SK-N-SH treated with all-trans-retinoic acid at 6 μM for 48 hours (cell line): ENCODE results near the gene MTAP.
A peak's percentile ranks its signal among the peaks of the same experiment; 100 is the strongest.

Source experiments
- ATAC-seq: fragments of 200-7000 bp; cut with Tn5 transposase; 3 replicates; pipeline ENCODE4 v1.9.1; 2020; ENCODE audit warnings: mild to moderate bottlenecking, moderate library complexity
- CSDC2 ChIP-seq: fragments of 250-450 bp; sonication (Bioruptor Pico); IDR thresholded peaks from 2 replicates; pipeline ENCODE4 v1.5.0; 2020; ENCODE audit warnings: mild to moderate bottlenecking, moderate library complexity
- ESRRG ChIP-seq: fragments of 250-450 bp; sonication (Bioruptor Pico); IDR thresholded peaks from 2 replicates; pipeline ENCODE4 v1.6.1; 2021; ENCODE audit warnings: mild to moderate bottlenecking
- GLIS3 ChIP-seq: fragments of 250-450 bp; sonication (Bioruptor Pico); IDR thresholded peaks from 2 replicates; pipeline ENCODE4 v1.5.0; 2020; ENCODE audit warnings: mild to moderate bottlenecking, moderate library complexity
- ISL1 ChIP-seq: fragments of 250-450 bp; sonication (Bioruptor Pico); IDR thresholded peaks from 2 replicates; pipeline ENCODE4 v2.1.2; 2022; ENCODE audit warnings: mild to moderate bottlenecking, moderate library complexity
- OSR1 ChIP-seq: fragments of 250-450 bp; sonication (Bioruptor Pico); IDR thresholded peaks from 2 replicates; pipeline ENCODE4 v1.8.0; 2022; ENCODE audit warnings: moderate library complexity, mild to moderate bottlenecking, inconsistent platforms
- PATZ1 ChIP-seq: fragments of 250-450 bp; sonication (Bioruptor Pico); IDR thresholded peaks from 2 replicates; pipeline ENCODE4 v1.8.0; 2020; ENCODE audit warnings: mild to moderate bottlenecking, moderate library complexity, borderline replicate concordance
- PPARA ChIP-seq: fragments of 250-450 bp; sonication (Bioruptor Pico); IDR thresholded peaks from 2 replicates; pipeline ENCODE4 v1.5.0; 2020; ENCODE audit warnings: mild to moderate bottlenecking, borderline replicate concordance
- RARB ChIP-seq: fragments of 250-450 bp; sonication (Bioruptor Pico); IDR thresholded peaks from 2 replicates; pipeline ENCODE4 v1.8.0; 2021; ENCODE audit warnings: mild to moderate bottlenecking, moderate library complexity
- SNAI2 ChIP-seq: fragments of 250-450 bp; sonication (Bioruptor Pico); IDR thresholded peaks from 2 replicates; pipeline ENCODE4 v1.5.0; 2020; ENCODE audit warnings: mild to moderate bottlenecking, moderate library complexity
- TCF4 ChIP-seq: fragments of 250-450 bp; sonication (Bioruptor Pico); IDR thresholded peaks from 2 replicates; pipeline ENCODE4 v1.8.0; 2021; ENCODE audit warnings: mild to moderate bottlenecking, moderate library complexity, borderline replicate concordance
- TSHZ2 ChIP-seq: fragments of 250-450 bp; sonication (Bioruptor Pico); IDR thresholded peaks from 2 replicates; pipeline ENCODE4 v1.5.0; 2020; ENCODE audit warnings: mild to moderate bottlenecking, moderate library complexity
- ZFP30 ChIP-seq: fragments of 450-650 bp; formaldehyde crosslinking; IDR thresholded peaks from 2 replicates; pipeline ENCODE4 v1.5.0; 2022; ENCODE audit warnings: mild to moderate bottlenecking, moderate library complexity
- ZNF70 ChIP-seq: fragments of 450-650 bp; formaldehyde crosslinking; IDR thresholded peaks from 2 replicates; pipeline ENCODE4 v1.5.0; 2020; ENCODE audit warnings: mild to moderate bottlenecking, moderate library complexity
- ZNF8 ChIP-seq: fragments of 450-650 bp; formaldehyde crosslinking; IDR thresholded peaks from 2 replicates; pipeline ENCODE4 v1.5.0; 2020; ENCODE audit warnings: mild to moderate bottlenecking, moderate library complexity
- TF ChIP-seq, protein P1 (sequence below): fragments of 250-450 bp; sonication (Bioruptor Pico); IDR thresholded peaks from 2 replicates; pipeline ENCODE4 v1.5.1; 2021; ENCODE audit warnings: mild to moderate bottlenecking, moderate library complexity
- TF ChIP-seq, protein P2 (sequence below): fragments of 250-450 bp; sonication (Bioruptor Pico); IDR thresholded peaks from 2 replicates; pipeline ENCODE4 v1.5.1; 2020; ENCODE audit warnings: low read depth, mild to moderate bottlenecking, moderate library complexity

Gene MTAP

DNA sequence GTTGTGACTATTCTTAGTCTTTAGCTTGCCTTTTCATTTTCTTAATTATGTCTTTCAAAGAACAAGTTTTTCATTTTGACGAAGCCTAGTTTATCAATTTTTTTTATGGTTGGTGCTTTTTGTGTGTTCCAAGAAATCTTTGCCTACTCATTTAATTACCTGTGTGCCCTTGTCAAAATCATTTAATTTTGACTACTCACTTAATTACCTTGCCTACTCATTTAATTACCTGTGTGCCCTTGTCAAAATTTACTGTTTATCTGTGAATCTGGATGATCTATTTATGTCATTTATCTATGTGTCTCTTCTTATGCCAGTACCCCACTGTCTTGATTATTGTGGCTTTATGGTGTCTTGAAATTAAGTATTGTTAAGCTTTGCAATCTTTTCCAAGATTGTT is 63.9 kb downstream of the MTAP start (continued):
- TF ChIP-seq, protein P1, sequence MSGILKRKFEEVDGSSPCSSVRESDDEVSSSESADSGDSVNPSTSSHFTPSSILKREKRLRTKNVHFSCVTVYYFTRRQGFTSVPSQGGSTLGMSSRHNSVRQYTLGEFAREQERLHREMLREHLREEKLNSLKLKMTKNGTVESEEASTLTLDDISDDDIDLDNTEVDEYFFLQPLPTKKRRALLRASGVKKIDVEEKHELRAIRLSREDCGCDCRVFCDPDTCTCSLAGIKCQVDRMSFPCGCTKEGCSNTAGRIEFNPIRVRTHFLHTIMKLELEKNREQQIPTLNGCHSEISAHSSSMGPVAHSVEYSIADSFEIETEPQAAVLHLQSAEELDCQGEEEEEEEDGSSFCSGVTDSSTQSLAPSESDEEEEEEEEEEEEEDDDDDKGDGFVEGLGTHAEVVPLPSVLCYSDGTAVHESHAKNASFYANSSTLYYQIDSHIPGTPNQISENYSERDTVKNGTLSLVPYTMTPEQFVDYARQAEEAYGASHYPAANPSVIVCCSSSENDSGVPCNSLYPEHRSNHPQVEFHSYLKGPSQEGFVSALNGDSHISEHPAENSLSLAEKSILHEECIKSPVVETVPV (CRISPR knock-in tag) = no peak
- TF ChIP-seq PATZ1 (CRISPR knock-in tag) = no peak
- no peak for TF ChIP-seq ZNF70 (CRISPR knock-in tag)
- TF ChIP-seq SNAI2 = no peak
- TF ChIP-seq, protein P2, sequence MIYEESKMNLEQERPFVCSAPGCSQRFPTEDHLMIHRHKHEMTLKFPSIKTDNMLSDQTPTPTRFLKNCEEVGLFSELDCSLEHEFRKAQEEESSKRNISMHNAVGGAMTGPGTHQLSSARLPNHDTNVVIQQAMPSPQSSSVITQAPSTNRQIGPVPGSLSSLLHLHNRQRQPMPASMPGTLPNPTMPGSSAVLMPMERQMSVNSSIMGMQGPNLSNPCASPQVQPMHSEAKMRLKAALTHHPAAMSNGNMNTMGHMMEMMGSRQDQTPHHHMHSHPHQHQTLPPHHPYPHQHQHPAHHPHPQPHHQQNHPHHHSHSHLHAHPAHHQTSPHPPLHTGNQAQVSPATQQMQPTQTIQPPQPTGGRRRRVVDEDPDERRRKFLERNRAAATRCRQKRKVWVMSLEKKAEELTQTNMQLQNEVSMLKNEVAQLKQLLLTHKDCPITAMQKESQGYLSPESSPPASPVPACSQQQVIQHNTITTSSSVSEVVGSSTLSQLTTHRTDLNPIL = no peak

DNA sequence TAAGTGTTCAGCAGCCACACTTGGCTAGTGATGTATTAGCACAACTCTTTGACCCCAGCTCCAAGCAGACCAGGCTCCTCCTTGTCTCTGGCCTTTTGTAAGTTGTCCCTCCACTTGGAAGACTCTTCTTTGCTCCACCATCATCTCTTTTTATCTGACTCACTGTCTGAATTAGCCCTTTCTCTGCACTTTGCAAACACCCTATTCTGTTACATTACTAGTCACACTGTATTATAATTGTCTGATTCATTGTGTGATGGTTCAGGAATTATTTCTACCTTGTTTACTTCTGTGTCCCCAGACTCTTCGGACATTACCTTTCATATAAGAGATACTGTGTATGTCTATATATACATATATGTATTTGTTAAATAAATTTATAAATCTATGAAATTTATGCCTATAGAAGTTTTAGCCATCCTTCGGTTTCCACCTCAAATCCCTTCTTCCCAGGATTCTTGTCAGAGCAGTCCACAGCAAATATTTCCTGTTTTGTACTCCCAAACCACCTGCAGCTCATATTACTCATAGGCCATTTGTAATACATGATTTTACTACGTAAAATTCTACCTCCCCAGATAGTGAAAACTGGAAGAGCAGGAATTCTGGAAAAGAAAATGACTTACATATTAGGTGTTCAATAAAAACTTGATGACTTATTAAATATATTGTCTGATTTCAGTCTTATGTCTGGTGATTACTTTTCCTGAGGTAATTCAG is 69.0 kb downstream of the MTAP start:
- TF ChIP-seq ISL1 = no peak
- TF ChIP-seq PPARA (CRISPR knock-in tag) = no peak
- peak; percentile 83; the same call in 1 of the 2 replicates for TF ChIP-seq ZNF70 (CRISPR knock-in tag)
- TF ChIP-seq PATZ1 (CRISPR knock-in tag) = no peak
- TF ChIP-seq ZNF8 (CRISPR knock-in tag) = no peak
- TF ChIP-seq ESRRG (CRISPR knock-in tag) = no peak
- TF ChIP-seq TSHZ2 (CRISPR knock-in tag) = no peak
- TF ChIP-seq TCF4 = no peak
- TF ChIP-seq GLIS3 = no peak
- ATAC-seq = no peak

GRCh38 chr9:21872696-21873095 is 70.3 kb downstream of the MTAP start:
- peak; percentile 31; the same call in 1 of the 3 replicates for ATAC-seq
- no peak for TF ChIP-seq CSDC2
- TF ChIP-seq OSR1 = no peak
- TF ChIP-seq TSHZ2 (CRISPR knock-in tag) = no peak
- TF ChIP-seq, protein P2 = no peak
- no peak for TF ChIP-seq ZNF70 (CRISPR knock-in tag)
- TF ChIP-seq ZFP30 (CRISPR knock-in tag) = no peak
- TF ChIP-seq TCF4 = no peak
- TF ChIP-seq SNAI2 = no peak
- TF ChIP-seq RARB = no peak
